ENCODE results near the gene CCDC60. TPM values are rescaled to one million over a fixed set of nuclear protein-coding genes. Genes with fewer than 3 reads are reported as not detected.

The CCDC60 gene
- total RNA-seq, 1 experiment from 2014 or later = not detected

- Histone ChIP-seq H3K9me2 (ENCODE audit: insufficient read depth) (no peaks in the 10 kb centered on the region), H3K4me3 (replicated peaks in 1 of 2; ENCODE audit: low read depth in 1 of 2, low read length in 2 of 2) (no peak overlapping the region), H3K27ac (ENCODE audit: low read depth, low read length) (no peak overlapping the region), H4K20me1 (ENCODE audit: insufficient read depth) (no peaks in the 10 kb centered on the region), H3K27me3 (ENCODE audit: insufficient read depth, low read length) (peaks cover 8% of the 10 kb centered on the region; the same call in 1 of the 2 replicates), H3K4me1 (ENCODE audit: control insufficient read depth in 1 of 2, insufficient read depth in 2 of 2, low read length in 2 of 2) (no peaks in the 10 kb centered on the region), H3K79me2 (ENCODE audit: insufficient read depth, low read length) (no peaks in the 10 kb centered on the region), H2AFZ (ENCODE audit: low read depth, low read length, poor library complexity, severe bottlenecking) (no peak overlapping the region), H3K4me2 (ENCODE audit: low read length) (no peak overlapping the region), H3K36me3 (ENCODE audit: control insufficient read depth in 1 of 2, insufficient read depth in 2 of 2, low read length in 2 of 2) (no peaks in the 10 kb centered on the region), H3K9me3 (ENCODE audit: control insufficient read depth in 1 of 2, insufficient read depth in 1 of 2, low read depth in 1 of 2, low read length in 2 of 2) (no peaks in the 10 kb centered on the region), H3K9ac (ENCODE audit: low read length) (no peak overlapping the region)
- no TSS peak for BruUV-seq (replicated peaks)
- no peak for TF ChIP-seq FOSL1 (IDR thresholded peaks at IDR 0.05; ENCODE audit: low read depth)
- no peak for TF ChIP-seq ZBTB33 (IDR thresholded peaks at IDR 0.05; ENCODE audit: extremely low read depth, insufficient replicate concordance, low read length)
- no peak for TF ChIP-seq SRF (IDR thresholded peaks at IDR 0.05; ENCODE audit: low read depth)
- TF ChIP-seq CTCF (IDR thresholded peaks at IDR 0.05 in 2 of 3, conservative IDR thresholded peaks at IDR 0.05 in 1 of 3; ENCODE audit: borderline replicate concordance in 1 of 3, insufficient read depth in 1 of 3, low read depth in 2 of 3, low read length in 2 of 3) = no peak
- no peak for TF ChIP-seq ZFX (IDR thresholded peaks at IDR 0.05)
- no peak for TF ChIP-seq EZH2phosphoT487 (IDR thresholded peaks at IDR 0.05; ENCODE audit: borderline replicate concordance)
- no peak for TF ChIP-seq REST (IDR thresholded peaks at IDR 0.05; ENCODE audit: low read depth)
- TF ChIP-seq SIN3A (IDR thresholded peaks at IDR 0.05; ENCODE audit: low read depth) = no peak
- no peak for TF ChIP-seq EZH2 (IDR thresholded peaks at IDR 0.05)
- TF ChIP-seq RAD21 (IDR thresholded peaks at IDR 0.05; ENCODE audit: low read depth) = no peak
- no peak for TF ChIP-seq MAX (IDR thresholded peaks at IDR 0.05)
- TF ChIP-seq ELF1 (IDR thresholded peaks at IDR 0.05; ENCODE audit: borderline replicate concordance, low read depth) = no peak
- TF ChIP-seq CBX3 (IDR thresholded peaks at IDR 0.05; ENCODE audit: low read depth) = no peak
- TF ChIP-seq TCF7L2 (IDR thresholded peaks at IDR 0.05; ENCODE audit: borderline replicate concordance, extremely low read depth, insufficient read depth, insufficient read length) = no peak
- no peak for TF ChIP-seq POLR2AphosphoS5 (IDR thresholded peaks at IDR 0.05; ENCODE audit: low read depth, low read length)
- TF ChIP-seq CEBPB (IDR thresholded peaks at IDR 0.05; ENCODE audit: low read depth) = no peak
- no peak for TF ChIP-seq YY1 (IDR thresholded peaks at IDR 0.05; ENCODE audit: extremely low read depth, insufficient replicate concordance, low read depth, low read length)
- CTCF ChIA-PET = interaction anchor here (0.6 kb wide), 1 partner anchor 13 kb away, joined by 3 read pairs; no protein-coding TSS in a partner anchor
- intact Hi-C loops (cut with micrococcal nuclease) = no loop called here
- ATAC-seq (no peak), DNase-seq (ENCODE audit: low read depth, low spot score) (no peak)
- POLR2A ChIA-PET = no interaction called here
- RAD21 ChIA-PET (ENCODE audit: low non-redundant PET in 1 of 2, low total read pairs in 2 of 2, uncharacterized antibody in 2 of 2, unreplicated experiment in 2 of 2) = no interaction called here
These were observed 96.6 kb downstream of the CCDC60 start for GRCh38 chr12:119431151-119431550.

All from HCT116 (cell line).